ENCODE data around the gene GPBAR1. TPM values are rescaled to one million over a fixed set of nuclear protein-coding genes. Genes with fewer than 3 reads are reported as not detected.
A peak's percentile ranks its signal among the peaks of the same experiment; 100 is the strongest.

Gene GPBAR1
- total RNA-seq, 3 donors from 2014 or later = 0.64 to 3.7 (median 3.3) TPM

- no peak for ATAC-seq
Measured at GRCh38 chr2:218224186-218224585, 36.6 kb upstream of the GPBAR1 start.

GRCh38 chr2:218226903-218227302 is 33.9 kb upstream of the GPBAR1 start:
- ATAC-seq (no peak), DNase-seq (no peak)
- Histone ChIP-seq H3K36me3 (ENCODE audit: low read depth) (no peaks in the 10 kb centered on the region), H3K9me3 (no peaks in the 10 kb centered on the region), H3K4me3 (no peak overlapping the region), H3K4me1 (ENCODE audit: low read depth) (peaks cover 51% of the 10 kb centered on the region)
- TF ChIP-seq CTCF (IDR thresholded peaks at IDR 0.05) = no peak
- intact Hi-C loops (cut with DNase I, micrococcal nuclease) = no loop called here

More at GRCh38 chr2:218224186-218224585, 36.6 kb upstream of the GPBAR1 start:
- no peak for TF ChIP-seq CTCF (IDR thresholded peaks at IDR 0.05)
- intact Hi-C loops (cut with DNase I, micrococcal nuclease) = no loop called here
- H3K9me3 ChIP-seq = no peaks in the 10 kb centered on the region
- DNase-seq = no peak
- peaks cover 50% of the 10 kb centered on the region for H3K4me1 ChIP-seq (ENCODE audit: low read depth)
- no peak overlapping the region for H3K4me3 ChIP-seq
- H3K36me3 ChIP-seq (ENCODE audit: low read depth) = no peaks in the 10 kb centered on the region

- DNase-seq = no peak
- H3K4me1 ChIP-seq (ENCODE audit: low read depth) = peaks cover 39% of the 10 kb centered on the region
Measured at GRCh38 chr2:218228366-218229090, 32.3 kb upstream of the GPBAR1 start.

GRCh38 chr2:218229239-218229638 is 31.6 kb upstream of the GPBAR1 start:
- no peak for TF ChIP-seq CTCF (IDR thresholded peaks at IDR 0.05)
- intact Hi-C loops (cut with DNase I, micrococcal nuclease) = no loop called here
- no peaks in the 10 kb centered on the region for H3K9me3 ChIP-seq
- H3K4me3 ChIP-seq = no peak overlapping the region
- ATAC-seq (peak; percentile 55), DNase-seq (peak in 1 of 3 donors; percentile 44)
- H3K4me1 ChIP-seq (ENCODE audit: low read depth) = peaks cover 34% of the 10 kb centered on the region
- no peaks in the 10 kb centered on the region for H3K36me3 ChIP-seq (ENCODE audit: low read depth)

More at GRCh38 chr2:218228366-218229090, 32.3 kb upstream of the GPBAR1 start:
- no peak for TF ChIP-seq CTCF (IDR thresholded peaks at IDR 0.05)
- Histone ChIP-seq H3K36me3 (ENCODE audit: low read depth) (no peaks in the 10 kb centered on the region), H3K9me3 (no peaks in the 10 kb centered on the region), H3K4me3 (no peak overlapping the region)
- intact Hi-C loops (cut with DNase I, micrococcal nuclease) = no loop called here
- no peak for ATAC-seq

- no peaks in the 10 kb centered on the region for H3K36me3 ChIP-seq (ENCODE audit: low read depth)
- no peaks in the 10 kb centered on the region for H3K9me3 ChIP-seq
- no peak for TF ChIP-seq CTCF (IDR thresholded peaks at IDR 0.05)
- intact Hi-C loops (cut with DNase I, micrococcal nuclease) = no loop called here
- peak; percentile 46 for ATAC-seq
- H3K4me3 ChIP-seq = no peak overlapping the region
- H3K4me1 ChIP-seq (ENCODE audit: low read depth) = peaks cover 34% of the 10 kb centered on the region
- DNase-seq = peak; percentile 35 to 60 (median 51)
Measured at GRCh38 chr2:218229851-218230250, 31.0 kb upstream of the GPBAR1 start.
